ENCODE results near the gene PIGBOS1. TPM values are rescaled to one million over a fixed set of nuclear protein-coding genes. Genes with fewer than 3 reads are reported as not detected.

Gene PIGBOS1
- total and polyA plus RNA-seq, 9 of the 15 experiments (the other 6 are each of a cell fraction or from before 2014, with no cell fraction given), result 25.2 to 76.2 (median 46.0) TPM

DNA sequence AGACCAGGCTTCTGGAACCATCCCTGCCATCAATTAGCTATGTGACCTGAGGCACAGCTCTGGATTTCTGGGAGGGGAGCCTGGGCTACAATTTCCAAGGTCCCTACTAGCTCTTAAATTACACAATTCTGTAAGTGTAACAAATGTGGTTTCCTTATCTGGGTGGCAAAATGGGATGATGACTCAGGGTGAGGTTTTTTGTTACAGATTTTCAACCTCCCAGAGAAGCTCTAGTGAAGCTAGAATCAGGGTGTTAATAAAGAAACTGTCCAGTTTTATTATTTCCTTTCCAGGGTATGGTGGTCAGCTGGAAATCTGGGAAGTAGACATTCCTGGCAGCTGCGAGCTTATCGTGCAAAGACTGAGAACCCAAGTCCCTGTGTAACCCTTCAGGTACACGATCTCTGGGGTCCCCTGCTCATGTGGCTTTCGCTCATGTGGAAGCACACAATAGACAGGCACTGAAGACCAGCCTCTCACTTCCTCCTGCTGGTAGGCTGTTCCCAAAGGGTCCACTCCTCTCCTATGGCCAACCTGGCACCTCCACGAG is 36.6 kb downstream of the PIGBOS1 start (continued):
- TF ChIP-seq, protein P1, sequence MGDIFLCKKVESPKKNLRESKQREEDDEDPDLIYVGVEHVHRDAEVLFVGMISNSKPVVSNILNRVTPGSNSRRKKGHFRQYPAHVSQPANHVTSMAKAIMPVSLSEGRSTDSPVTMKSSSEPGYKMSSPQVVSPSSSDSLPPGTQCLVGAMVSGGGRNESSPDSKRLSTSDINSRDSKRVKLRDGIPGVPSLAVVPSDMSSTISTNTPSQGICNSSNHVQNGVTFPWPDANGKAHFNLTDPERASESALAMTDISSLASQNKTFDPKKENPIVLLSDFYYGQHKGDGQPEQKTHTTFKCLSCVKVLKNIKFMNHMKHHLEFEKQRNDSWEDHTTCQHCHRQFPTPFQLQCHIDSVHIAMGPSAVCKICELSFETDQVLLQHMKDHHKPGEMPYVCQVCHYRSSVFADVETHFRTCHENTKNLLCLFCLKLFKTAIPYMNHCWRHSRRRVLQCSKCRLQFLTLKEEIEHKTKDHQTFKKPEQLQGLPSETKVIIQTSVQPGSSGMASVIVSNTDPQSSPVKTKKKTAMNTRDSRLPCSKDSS (IDR thresholded peaks at IDR 0.05; ENCODE audit: low read depth, partially characterized antibody), result no peak
- TF ChIP-seq, protein P2, sequence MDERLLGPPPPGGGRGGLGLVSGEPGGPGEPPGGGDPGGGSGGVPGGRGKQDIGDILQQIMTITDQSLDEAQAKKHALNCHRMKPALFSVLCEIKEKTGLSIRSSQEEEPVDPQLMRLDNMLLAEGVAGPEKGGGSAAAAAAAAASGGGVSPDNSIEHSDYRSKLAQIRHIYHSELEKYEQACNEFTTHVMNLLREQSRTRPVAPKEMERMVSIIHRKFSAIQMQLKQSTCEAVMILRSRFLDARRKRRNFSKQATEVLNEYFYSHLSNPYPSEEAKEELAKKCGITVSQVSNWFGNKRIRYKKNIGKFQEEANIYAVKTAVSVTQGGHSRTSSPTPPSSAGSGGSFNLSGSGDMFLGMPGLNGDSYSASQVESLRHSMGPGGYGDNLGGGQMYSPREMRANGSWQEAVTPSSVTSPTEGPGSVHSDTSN (CRISPR knock-in tag; IDR thresholded peaks at IDR 0.05; ENCODE audit: low read depth), result no peak
- TF ChIP-seq, protein P2 (tag; conservative IDR thresholded peaks at IDR 0.05; ENCODE audit: low read depth), result 0 out of 2 replicates have a peak, but pooled peaks have one; percentile 8
- 0 out of 4 replicates have a peak, but pooled peaks of 1 of the 2 experiments have one; percentile 20 for TF ChIP-seq RAD21 (CRISPR knock-in tag; conservative IDR thresholded peaks at IDR 0.05 in 1 of 2, IDR thresholded peaks at IDR 0.05 in 1 of 2)
- TF ChIP-seq, protein P3, sequence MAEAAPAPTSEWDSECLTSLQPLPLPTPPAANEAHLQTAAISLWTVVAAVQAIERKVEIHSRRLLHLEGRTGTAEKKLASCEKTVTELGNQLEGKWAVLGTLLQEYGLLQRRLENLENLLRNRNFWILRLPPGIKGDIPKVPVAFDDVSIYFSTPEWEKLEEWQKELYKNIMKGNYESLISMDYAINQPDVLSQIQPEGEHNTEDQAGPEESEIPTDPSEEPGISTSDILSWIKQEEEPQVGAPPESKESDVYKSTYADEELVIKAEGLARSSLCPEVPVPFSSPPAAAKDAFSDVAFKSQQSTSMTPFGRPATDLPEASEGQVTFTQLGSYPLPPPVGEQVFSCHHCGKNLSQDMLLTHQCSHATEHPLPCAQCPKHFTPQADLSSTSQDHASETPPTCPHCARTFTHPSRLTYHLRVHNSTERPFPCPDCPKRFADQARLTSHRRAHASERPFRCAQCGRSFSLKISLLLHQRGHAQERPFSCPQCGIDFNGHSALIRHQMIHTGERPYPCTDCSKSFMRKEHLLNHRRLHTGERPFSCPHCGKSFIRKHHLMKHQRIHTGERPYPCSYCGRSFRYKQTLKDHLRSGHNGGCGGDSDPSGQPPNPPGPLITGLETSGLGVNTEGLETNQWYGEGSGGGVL (CRISPR knock-in tag; IDR thresholded peaks at IDR 0.05), result no peak
- TF ChIP-seq, protein P4, sequence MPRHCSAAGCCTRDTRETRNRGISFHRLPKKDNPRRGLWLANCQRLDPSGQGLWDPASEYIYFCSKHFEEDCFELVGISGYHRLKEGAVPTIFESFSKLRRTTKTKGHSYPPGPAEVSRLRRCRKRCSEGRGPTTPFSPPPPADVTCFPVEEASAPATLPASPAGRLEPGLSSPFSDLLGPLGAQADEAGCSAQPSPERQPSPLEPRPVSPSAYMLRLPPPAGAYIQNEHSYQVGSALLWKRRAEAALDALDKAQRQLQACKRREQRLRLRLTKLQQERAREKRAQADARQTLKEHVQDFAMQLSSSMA (CRISPR knock-in tag; IDR thresholded peaks at IDR 0.05), result no peak
- TF ChIP-seq GTF2F1 (IDR thresholded peaks at IDR 0.05; ENCODE audit: low read depth, low read length), result no peak
- TF ChIP-seq CEBPG (CRISPR knock-in tag; IDR thresholded peaks at IDR 0.05), result peak; percentile 55; the same call in 1 of the 2 replicates
- TF ChIP-seq CEBPG (tag; conservative IDR thresholded peaks at IDR 0.05 in 1 of 2, IDR thresholded peaks at IDR 0.05 in 1 of 2), result peak; percentile 82 to 85
- TF ChIP-seq ZEB2 (IDR thresholded peaks at IDR 0.05), result no peak
- TF ChIP-seq, protein P5, sequence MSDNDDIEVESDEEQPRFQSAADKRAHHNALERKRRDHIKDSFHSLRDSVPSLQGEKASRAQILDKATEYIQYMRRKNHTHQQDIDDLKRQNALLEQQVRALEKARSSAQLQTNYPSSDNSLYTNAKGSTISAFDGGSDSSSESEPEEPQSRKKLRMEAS (CRISPR knock-in tag; IDR thresholded peaks at IDR 0.05), result no peak
- TF ChIP-seq, protein P6, sequence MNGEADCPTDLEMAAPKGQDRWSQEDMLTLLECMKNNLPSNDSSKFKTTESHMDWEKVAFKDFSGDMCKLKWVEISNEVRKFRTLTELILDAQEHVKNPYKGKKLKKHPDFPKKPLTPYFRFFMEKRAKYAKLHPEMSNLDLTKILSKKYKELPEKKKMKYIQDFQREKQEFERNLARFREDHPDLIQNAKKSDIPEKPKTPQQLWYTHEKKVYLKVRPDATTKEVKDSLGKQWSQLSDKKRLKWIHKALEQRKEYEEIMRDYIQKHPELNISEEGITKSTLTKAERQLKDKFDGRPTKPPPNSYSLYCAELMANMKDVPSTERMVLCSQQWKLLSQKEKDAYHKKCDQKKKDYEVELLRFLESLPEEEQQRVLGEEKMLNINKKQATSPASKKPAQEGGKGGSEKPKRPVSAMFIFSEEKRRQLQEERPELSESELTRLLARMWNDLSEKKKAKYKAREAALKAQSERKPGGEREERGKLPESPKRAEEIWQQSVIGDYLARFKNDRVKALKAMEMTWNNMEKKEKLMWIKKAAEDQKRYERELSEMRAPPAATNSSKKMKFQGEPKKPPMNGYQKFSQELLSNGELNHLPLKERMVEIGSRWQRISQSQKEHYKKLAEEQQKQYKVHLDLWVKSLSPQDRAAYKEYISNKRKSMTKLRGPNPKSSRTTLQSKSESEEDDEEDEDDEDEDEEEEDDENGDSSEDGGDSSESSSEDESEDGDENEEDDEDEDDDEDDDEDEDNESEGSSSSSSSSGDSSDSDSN (IDR thresholded peaks at IDR 0.05; ENCODE audit: borderline replicate concordance in 1 of 2, low read depth in 2 of 2, low read length in 2 of 2), result no peak
- TF ChIP-seq, protein P7, sequence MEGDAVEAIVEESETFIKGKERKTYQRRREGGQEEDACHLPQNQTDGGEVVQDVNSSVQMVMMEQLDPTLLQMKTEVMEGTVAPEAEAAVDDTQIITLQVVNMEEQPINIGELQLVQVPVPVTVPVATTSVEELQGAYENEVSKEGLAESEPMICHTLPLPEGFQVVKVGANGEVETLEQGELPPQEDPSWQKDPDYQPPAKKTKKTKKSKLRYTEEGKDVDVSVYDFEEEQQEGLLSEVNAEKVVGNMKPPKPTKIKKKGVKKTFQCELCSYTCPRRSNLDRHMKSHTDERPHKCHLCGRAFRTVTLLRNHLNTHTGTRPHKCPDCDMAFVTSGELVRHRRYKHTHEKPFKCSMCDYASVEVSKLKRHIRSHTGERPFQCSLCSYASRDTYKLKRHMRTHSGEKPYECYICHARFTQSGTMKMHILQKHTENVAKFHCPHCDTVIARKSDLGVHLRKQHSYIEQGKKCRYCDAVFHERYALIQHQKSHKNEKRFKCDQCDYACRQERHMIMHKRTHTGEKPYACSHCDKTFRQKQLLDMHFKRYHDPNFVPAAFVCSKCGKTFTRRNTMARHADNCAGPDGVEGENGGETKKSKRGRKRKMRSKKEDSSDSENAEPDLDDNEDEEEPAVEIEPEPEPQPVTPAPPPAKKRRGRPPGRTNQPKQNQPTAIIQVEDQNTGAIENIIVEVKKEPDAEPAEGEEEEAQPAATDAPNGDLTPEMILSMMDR (IDR thresholded peaks at IDR 0.05 in 2 of 3, conservative IDR thresholded peaks at IDR 0.05 in 1 of 3; ENCODE audit: insufficient read depth in 2 of 3, low read depth in 1 of 3, low read length in 3 of 3), result no peak
- TF ChIP-seq TAF1 (IDR thresholded peaks at IDR 0.05; ENCODE audit: control insufficient read depth, extremely low read depth, insufficient read depth, low read length, severe bottlenecking), result no peak
